GM23338 (cell line): ENCODE data around the gene ANGPT4. TPM values are rescaled to one million over a fixed set of nuclear protein-coding genes. Genes with fewer than 3 reads are reported as not detected.

Source experiments
- CTCF ChIP-seq, 2 experiments: fragments of 200-600 bp in 1 of 2; sonication (generic) in 1 of 2; conservative IDR thresholded peaks; 2 replicates each; pipeline versions ENCODE4 v1.5.1 to v1.6.1; 2016 to 2017; ENCODE audit warnings: antibody characterized with exemption in 2 of 2, low read depth in 2 of 2, mild to moderate bottlenecking in 2 of 2, moderate library complexity in 1 of 2
- ETS1 ChIP-seq: IDR thresholded peaks from 2 replicates; pipeline ENCODE4 v1.6.1; 2016; ENCODE audit warnings: antibody characterized with exemption
- JUNB ChIP-seq: IDR thresholded peaks from one replicate; pipeline ENCODE4 v1.6.1; 2016; ENCODE audit warnings: antibody characterized with exemption; ENCODE audit not compliant: unreplicated experiment
- STAT1 ChIP-seq: IDR thresholded peaks from one replicate; pipeline ENCODE4 v1.6.1; 2016; ENCODE audit warnings: antibody characterized with exemption; ENCODE audit not compliant: unreplicated experiment
- polyA plus RNA-seq: library from polyadenylated mRNA; unstranded; fragments of >200 nt; fragmentation: Nextera tagmentation; extraction: Ambion mirVana; gene quantifications from 2 replicates; pipeline ENCODE4 v1.2.1, GENCODE V29; 2016
- total RNA-seq: library from RNA; depleted of rRNA; stranded (reverse); fragments of >200 nt; shearing (Covaris generic); gene quantifications from 2 replicates; pipeline ENCODE4 v1.2.3, GENCODE V29; 2014
- TF ChIP-seq, protein P1 (sequence below): fragments of 250-450 bp; sonication (Bioruptor Pico); IDR thresholded peaks from 2 replicates; pipeline ENCODE4 v1.5.0; 2020; ENCODE audit warnings: mild to moderate bottlenecking, moderate library complexity
- TF ChIP-seq, protein P2 (sequence below): IDR thresholded peaks from one replicate; pipeline ENCODE4 v1.6.1; 2018; ENCODE audit warnings: antibody characterized with exemption; ENCODE audit not compliant: unreplicated experiment

Gene ANGPT4
- total and polyA plus RNA-seq, 2 experiments from 2014 or later, result 0.17 TPM; not detected in 1

DNA sequence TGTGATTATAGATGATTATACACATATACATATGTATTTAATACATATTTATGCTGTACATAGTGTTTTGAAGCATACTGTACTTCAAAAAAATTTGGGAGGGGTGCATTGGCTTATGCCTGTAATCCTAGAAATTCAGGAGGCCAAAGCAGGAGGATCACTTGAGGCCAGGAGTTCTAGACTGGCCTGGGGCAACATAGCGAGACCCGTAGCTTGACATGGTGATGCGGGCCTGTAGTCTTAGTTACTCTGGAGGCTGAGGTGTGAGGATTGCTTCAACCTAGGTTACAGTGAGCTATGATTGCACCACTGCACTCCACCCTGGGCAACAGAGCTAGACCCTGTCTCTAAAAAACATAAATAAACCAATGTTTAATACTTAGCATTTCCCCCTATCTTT, 84.2 kb downstream of the ANGPT4 start (continued):
- TF ChIP-seq, protein P1, sequence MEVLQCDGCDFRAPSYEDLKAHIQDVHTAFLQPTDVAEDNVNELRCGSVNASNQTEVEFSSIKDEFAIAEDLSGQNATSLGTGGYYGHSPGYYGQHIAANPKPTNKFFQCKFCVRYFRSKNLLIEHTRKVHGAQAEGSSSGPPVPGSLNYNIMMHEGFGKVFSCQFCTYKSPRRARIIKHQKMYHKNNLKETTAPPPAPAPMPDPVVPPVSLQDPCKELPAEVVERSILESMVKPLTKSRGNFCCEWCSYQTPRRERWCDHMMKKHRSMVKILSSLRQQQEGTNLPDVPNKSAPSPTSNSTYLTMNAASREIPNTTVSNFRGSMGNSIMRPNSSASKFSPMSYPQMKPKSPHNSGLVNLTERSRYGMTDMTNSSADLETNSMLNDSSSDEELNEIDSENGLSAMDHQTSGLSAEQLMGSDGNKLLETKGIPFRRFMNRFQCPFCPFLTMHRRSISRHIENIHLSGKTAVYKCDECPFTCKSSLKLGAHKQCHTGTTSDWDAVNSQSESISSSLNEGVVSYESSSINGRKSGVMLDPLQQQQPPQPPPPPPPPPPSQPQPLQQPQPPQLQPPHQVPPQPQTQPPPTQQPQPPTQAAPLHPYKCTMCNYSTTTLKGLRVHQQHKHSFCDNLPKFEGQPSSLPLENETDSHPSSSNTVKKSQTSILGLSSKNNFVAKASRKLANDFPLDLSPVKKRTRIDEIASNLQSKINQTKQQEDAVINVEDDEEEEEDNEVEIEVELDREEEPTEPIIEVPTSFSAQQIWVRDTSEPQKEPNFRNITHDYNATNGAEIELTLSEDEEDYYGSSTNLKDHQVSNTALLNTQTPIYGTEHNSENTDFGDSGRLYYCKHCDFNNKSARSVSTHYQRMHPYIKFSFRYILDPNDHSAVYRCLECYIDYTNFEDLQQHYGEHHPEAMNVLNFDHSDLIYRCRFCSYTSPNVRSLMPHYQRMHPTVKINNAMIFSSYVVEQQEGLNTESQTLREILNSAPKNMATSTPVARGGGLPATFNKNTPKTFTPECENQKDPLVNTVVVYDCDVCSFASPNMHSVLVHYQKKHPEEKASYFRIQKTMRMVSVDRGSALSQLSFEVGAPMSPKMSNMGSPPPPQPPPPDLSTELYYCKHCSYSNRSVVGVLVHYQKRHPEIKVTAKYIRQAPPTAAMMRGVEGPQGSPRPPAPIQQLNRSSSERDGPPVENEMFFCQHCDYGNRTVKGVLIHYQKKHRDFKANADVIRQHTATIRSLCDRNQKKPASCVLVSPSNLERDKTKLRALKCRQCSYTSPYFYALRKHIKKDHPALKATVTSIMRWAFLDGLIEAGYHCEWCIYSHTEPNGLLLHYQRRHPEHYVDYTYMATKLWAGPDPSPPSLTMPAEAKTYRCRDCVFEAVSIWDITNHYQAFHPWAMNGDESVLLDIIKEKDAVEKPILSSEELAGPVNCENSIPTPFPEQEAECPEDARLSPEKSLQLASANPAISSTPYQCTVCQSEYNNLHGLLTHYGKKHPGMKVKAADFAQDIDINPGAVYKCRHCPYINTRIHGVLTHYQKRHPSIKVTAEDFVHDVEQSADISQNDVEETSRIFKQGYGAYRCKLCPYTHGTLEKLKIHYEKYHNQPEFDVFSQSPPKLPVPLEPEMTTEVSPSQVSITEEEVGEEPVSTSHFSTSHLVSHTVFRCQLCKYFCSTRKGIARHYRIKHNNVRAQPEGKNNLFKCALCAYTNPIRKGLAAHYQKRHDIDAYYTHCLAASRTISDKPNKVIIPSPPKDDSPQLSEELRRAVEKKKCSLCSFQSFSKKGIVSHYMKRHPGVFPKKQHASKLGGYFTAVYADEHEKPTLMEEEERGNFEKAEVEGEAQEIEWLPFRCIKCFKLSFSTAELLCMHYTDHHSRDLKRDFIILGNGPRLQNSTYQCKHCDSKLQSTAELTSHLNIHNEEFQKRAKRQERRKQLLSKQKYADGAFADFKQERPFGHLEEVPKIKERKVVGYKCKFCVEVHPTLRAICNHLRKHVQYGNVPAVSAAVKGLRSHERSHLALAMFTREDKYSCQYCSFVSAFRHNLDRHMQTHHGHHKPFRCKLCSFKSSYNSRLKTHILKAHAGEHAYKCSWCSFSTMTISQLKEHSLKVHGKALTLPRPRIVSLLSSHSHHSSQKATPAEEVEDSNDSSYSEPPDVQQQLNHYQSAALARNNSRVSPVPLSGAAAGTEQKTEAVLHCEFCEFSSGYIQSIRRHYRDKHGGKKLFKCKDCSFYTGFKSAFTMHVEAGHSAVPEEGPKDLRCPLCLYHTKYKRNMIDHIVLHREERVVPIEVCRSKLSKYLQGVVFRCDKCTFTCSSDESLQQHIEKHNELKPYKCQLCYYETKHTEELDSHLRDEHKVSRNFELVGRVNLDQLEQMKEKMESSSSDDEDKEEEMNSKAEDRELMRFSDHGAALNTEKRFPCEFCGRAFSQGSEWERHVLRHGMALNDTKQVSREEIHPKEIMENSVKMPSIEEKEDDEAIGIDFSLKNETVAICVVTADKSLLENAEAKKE, result no peak
- no peak for TF ChIP-seq ETS1
- no peak for TF ChIP-seq STAT1
- TF ChIP-seq JUNB, result no peak
- TF ChIP-seq CTCF (conservative IDR thresholded peaks at IDR 0.05; ENCODE audit: low read depth in 2 of 2), result no peak
- TF ChIP-seq, protein P2, sequence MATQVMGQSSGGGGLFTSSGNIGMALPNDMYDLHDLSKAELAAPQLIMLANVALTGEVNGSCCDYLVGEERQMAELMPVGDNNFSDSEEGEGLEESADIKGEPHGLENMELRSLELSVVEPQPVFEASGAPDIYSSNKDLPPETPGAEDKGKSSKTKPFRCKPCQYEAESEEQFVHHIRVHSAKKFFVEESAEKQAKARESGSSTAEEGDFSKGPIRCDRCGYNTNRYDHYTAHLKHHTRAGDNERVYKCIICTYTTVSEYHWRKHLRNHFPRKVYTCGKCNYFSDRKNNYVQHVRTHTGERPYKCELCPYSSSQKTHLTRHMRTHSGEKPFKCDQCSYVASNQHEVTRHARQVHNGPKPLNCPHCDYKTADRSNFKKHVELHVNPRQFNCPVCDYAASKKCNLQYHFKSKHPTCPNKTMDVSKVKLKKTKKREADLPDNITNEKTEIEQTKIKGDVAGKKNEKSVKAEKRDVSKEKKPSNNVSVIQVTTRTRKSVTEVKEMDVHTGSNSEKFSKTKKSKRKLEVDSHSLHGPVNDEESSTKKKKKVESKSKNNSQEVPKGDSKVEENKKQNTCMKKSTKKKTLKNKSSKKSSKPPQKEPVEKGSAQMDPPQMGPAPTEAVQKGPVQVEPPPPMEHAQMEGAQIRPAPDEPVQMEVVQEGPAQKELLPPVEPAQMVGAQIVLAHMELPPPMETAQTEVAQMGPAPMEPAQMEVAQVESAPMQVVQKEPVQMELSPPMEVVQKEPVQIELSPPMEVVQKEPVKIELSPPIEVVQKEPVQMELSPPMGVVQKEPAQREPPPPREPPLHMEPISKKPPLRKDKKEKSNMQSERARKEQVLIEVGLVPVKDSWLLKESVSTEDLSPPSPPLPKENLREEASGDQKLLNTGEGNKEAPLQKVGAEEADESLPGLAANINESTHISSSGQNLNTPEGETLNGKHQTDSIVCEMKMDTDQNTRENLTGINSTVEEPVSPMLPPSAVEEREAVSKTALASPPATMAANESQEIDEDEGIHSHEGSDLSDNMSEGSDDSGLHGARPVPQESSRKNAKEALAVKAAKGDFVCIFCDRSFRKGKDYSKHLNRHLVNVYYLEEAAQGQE, result no peak
